ENCODE results near the gene DDX19B. TPM values are rescaled to one million over a fixed set of nuclear protein-coding genes. Genes with fewer than 3 reads are reported as not detected.

DDX19B gene
- total and polyA plus RNA-seq, 11 donors, result 13.0 to 34.2 (median 19.6) TPM

- Histone ChIP-seq H3K27me3 (no peaks in the 10 kb centered on the region), H3K9me3 (no peaks in the 10 kb centered on the region), H3K4me1 (peaks cover 0 to 30% (median 15%) of the 10 kb centered on the region in 12 donors), H3K4me3 (no peak overlapping the region), H3K36me3 (peaks cover 0 to 61% (median 23%) of the 10 kb centered on the region in 9 donors), H3K27ac (no peak overlapping the region)
- TF ChIP-seq CTCF (IDR thresholded peaks at IDR 0.05) (no peak), POLR2A (IDR thresholded peaks at IDR 0.05) (no peak)
- 79 to 86% (median 83%) methylated on average over 6 of the region's 6 CpGs for WGBS, 4 donors
- DNase-seq (no peak), ATAC-seq (no peak)
- intact Hi-C loops (cut with DNase I), result loop anchor here in 7 of 10 donors (5.0 kb wide), 5 partner anchors 49 to 139 kb away; partner anchors contain the start of genes ST3GAL2 (in 4 of the 7), COG4 (in 1 of the 7), FCSK (in 1 of the 7) and SF3B3 (in 1 of the 7)
These were observed 84.5 kb downstream of the DDX19B start for GRCh38 chr16:70383421-70383960.

Other genes with a start within 250 kb of the DDX19B start
- 10 to 100 TPM; 20.2 to 38.3 (median 27.2) TPM for gene PDPR, start 184.9 kb upstream of the DDX19B start, total RNA-seq
- 10 to 100 TPM in 1 of 2 donors, 1 to 10 TPM in 1; 7.7 to 10.2 TPM for gene PDPR, start 184.9 kb upstream of the DDX19B start, polyA plus RNA-seq
- under 1 TPM in 5 of 9 donors, not detected in 4; 0.09 to 0.34 (median 0.13) TPM for gene CLEC18C, start 125.4 kb upstream of the DDX19B start, total RNA-seq
- gene CLEC18C, start 125.4 kb upstream of the DDX19B start, polyA plus RNA-seq, result under 1 TPM in 1 of 2 donors, not detected in 1; 0.15 TPM
- 10 to 100 TPM; 10.5 to 19.2 (median 15.4) TPM for gene EXOSC6, start 47.2 kb upstream of the DDX19B start, total RNA-seq
- 10 to 100 TPM in 1 of 2 donors, 1 to 10 TPM in 1; 7.1 to 12.0 TPM for gene EXOSC6, start 47.2 kb upstream of the DDX19B start, polyA plus RNA-seq
- gene AARS1, start 9.7 kb upstream of the DDX19B start, total RNA-seq, result 10 to 100 TPM; 53.1 to 96.2 (median 63.2) TPM
- 10 to 100 TPM; 23.9 to 82.0 TPM for gene AARS1, start 9.7 kb upstream of the DDX19B start, polyA plus RNA-seq
- 10 to 100 TPM; 19.9 to 32.0 (median 25.8) TPM for gene DDX19A, start 47.7 kb downstream of the DDX19B start, total RNA-seq
- 10 to 100 TPM; 13.7 to 30.2 TPM for gene DDX19A, start 47.7 kb downstream of the DDX19B start, polyA plus RNA-seq
- 10 to 100 TPM; 16.7 to 44.6 (median 20.1) TPM for gene ST3GAL2, start 139.9 kb downstream of the DDX19B start, total RNA-seq
- gene ST3GAL2, start 139.9 kb downstream of the DDX19B start, polyA plus RNA-seq, result 10 to 100 TPM in 1 of 2 donors, 1 to 10 TPM in 1; 8.4 to 23.7 TPM
- gene FCSK, start 155.4 kb downstream of the DDX19B start, total RNA-seq, result 10 to 100 TPM in 3 of 9 donors, 1 to 10 TPM in 6; 6.5 to 17.3 (median 8.2) TPM
- 1 to 10 TPM; 5.9 to 8.4 TPM for gene FCSK, start 155.4 kb downstream of the DDX19B start, polyA plus RNA-seq
- gene COG4, start 224.4 kb downstream of the DDX19B start, total RNA-seq, result 10 to 100 TPM; 30.7 to 45.7 (median 41.7) TPM
- gene COG4, start 224.4 kb downstream of the DDX19B start, polyA plus RNA-seq, result 10 to 100 TPM; 31.8 to 35.1 TPM
- 100 to 1,000 TPM in 8 of 9 donors, 10 to 100 TPM in 1; 83.9 to 198 (median 158) TPM for gene SF3B3, start 224.6 kb downstream of the DDX19B start, total RNA-seq
- gene SF3B3, start 224.6 kb downstream of the DDX19B start, polyA plus RNA-seq, result 10 to 100 TPM; 50.3 to 69.7 TPM

All from heart left ventricle (tissue), 16 donors.